G401.6 (cell line): Measurements from ENCODE around the gene ABR.
"Not testable (repeated sequence)": the region's sequence is repeated elsewhere in the genome, so short reads cannot be mapped to it uniquely, and the experiment has no call there.

Experiments used
- FAIRE-seq: peaks from 2 replicates; lab custom pipeline; 2012; peaks lifted over from hg19 to GRCh38; lab: Jason Lieb, UNC

The ABR gene

GRCh38 chr17:979539-980405 lies 200.0 kb downstream of the ABR start, which contains the start of gene NXN:
NXN (minus strand) TSS chr17:979776.
- FAIRE-seq, result no peak

- FAIRE-seq, result no peak
These were observed 200.6 kb downstream of the ABR start for GRCh38 chr17:979212-979538.

GRCh38 chr17:978103-979093 lies 201.4 kb downstream of the ABR start:
- FAIRE-seq, result peak; percentile 75

DNA sequence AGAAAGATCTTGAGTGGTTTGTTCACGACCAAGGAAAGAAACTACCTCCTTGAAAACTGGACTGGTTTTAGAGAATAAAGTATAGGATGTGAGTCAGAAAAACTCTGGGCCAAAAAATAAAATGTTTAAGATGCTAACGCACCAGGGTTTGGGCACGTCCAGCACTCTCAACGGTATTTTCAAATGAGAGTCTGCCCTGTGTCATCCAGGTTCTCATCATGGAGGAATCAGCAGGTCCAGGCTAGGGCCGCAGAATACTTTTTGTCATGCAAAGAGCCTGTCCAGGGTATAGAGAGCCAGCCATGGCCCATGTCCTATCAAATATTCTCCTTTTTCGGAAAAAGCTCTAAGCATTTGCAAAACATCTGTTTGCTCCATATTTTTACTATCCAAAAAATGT lies 202.6 kb downstream of the ABR start:
- no peak for FAIRE-seq

- no peak for FAIRE-seq
These were observed 203.5 kb downstream of the ABR start for GRCh38 chr17:976312-976711.

DNA sequence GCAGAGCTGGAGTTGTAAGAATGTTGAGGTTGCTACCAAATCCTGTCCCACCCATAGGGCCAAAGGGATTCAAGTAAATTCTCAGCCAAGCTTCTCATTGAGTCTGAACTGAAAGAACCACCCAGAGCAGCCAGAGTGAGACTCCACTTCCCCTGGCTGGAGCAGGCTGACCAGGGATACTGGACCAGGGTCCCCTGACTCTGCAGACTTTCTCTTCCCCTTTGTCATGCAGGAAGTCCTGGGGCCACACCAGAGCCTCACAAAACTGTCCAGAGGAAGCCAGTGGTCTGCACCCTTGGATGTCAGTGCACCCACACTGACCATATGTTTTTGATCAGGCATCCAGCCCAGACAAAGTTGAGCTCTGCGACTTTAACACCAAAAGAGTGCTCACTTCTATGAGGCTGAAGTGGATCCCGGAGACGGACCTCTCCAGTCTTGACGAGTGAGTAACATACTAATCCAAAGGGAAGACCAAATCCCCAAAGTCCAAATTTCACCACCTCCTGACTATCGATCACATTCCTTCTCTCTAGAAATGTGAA lies 204.3 kb downstream of the ABR start:
- no peak for FAIRE-seq

GRCh38 chr17:974778-975177 lies 205.0 kb downstream of the ABR start:
- not testable (repeated sequence) for FAIRE-seq

GRCh38 chr17:973053-973452 lies 206.7 kb downstream of the ABR start:
- no peak for FAIRE-seq

- FAIRE-seq, result not testable (repeated sequence)
These were observed 207.9 kb downstream of the ABR start for GRCh38 chr17:971861-972260.

DNA sequence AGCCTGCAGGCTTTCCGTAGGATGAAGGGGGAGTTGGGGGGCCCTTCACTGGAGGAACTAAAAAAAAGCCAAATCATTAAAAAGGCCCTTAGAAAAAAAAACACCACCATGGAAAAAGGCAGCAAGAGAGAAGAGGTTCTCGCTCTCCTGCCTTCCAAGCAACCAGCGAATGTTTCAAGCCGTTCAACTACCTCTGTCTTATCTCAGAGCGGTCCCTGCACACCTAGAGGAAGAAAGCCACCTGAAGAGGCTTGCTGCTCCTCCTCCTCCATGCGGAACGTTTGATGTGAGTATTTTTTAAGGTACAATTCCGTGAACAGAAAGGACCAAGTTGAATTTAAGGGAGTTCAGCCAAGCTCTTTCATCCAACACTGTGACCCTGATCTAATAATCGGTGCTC lies 209.4 kb downstream of the ABR start:
- FAIRE-seq, result peak; percentile 17

DNA sequence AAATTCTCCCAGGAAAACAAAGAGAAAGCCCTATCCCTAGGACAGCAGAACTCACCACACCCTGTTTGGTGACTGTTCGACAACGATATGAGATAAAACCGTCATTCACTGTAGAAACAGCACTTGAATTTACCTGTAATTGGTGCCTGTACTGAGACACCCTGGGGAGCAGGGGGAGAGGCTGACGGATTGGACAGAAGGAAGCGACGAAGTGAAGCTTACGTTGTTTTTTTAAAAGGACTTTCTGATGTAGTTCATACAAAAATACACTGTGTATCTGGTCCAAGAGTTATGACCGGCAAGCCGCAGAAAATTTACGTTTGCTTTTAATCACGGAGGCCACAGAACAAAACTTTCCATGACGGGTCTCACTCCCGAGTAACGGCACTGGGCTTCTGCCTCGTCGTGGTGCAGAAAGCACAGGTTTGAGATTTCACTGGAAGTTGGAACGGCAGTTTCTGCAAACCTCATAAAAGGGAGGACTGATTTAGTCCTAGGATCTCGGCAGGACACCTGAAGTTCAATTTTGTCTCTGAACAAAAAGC lies 209.9 kb downstream of the ABR start:
- FAIRE-seq, result peak; percentile 15

DNA sequence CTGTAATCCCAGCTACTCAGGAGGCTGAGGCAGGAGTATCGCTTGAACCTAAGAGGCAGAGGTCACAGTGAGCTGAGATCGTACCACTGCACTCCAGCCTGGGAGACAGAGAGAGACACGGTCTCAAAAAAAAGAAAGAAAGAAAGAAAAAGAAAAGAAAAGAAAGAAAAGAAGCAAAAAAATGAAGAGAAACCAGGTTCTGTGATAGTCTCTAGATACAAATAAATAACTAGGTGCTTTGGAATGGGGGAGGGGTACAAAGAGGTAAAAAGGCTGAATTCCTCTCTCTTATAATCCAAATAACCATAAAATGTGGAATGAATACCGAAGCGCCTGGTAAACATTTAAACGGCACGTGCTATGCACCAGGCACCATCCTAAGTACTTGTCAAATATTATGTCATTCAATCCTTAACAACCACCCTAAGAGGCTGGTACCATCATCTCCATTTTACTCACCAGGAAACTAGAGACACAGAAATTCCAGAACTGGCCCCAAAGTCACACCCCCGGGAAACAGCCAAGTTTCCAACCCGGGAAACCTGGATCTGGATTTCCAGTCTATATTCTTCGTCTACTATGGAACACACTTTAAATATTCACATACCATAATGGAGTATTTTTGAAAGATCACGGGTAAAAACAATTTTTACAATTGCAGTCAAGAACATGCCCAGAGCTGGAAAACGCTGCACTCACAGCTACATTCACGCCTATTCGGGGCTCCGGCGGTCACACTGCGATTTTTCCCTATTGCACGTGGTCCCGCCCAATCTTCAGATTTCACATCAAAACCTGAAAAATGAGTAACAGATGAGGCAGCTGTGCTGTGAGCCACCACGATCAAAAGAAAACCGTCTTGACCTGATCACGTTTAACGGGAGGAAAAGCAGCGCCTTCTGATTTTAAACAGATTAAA lies 210.7 kb downstream of the ABR start:
- FAIRE-seq, result no peak

GRCh38 chr17:967122-967521 lies 212.7 kb downstream of the ABR start:
- no peak for FAIRE-seq

GRCh38 chr17:965311-965989 lies 214.3 kb downstream of the ABR start:
- FAIRE-seq, result no peak

GRCh38 chr17:964876-965275 lies 214.9 kb downstream of the ABR start:
- FAIRE-seq, result no peak

DNA sequence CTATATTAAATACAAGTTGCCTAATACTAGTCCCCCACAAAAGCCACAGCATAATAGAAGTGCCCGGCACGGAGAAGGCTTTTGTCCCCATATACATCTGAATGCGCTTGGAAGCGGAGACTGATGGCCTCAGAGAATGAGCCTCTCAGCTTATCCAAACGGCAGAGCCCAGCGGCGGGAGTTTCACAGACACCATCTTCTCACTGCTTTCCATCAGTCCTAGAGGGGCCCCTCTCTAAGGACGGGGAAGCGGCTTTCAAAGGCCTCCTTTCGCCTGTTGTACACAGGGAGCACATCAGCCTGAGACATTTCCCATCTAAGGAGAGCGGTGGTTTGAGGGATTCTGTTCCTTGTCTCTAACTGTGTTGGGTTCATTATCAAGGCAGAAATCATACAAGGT lies 217.1 kb downstream of the ABR start:
- no peak for FAIRE-seq

GRCh38 chr17:962166-962565 lies 217.6 kb downstream of the ABR start:
- no peak for FAIRE-seq

GRCh38 chr17:958712-959451 lies 220.9 kb downstream of the ABR start:
- no peak for FAIRE-seq

DNA sequence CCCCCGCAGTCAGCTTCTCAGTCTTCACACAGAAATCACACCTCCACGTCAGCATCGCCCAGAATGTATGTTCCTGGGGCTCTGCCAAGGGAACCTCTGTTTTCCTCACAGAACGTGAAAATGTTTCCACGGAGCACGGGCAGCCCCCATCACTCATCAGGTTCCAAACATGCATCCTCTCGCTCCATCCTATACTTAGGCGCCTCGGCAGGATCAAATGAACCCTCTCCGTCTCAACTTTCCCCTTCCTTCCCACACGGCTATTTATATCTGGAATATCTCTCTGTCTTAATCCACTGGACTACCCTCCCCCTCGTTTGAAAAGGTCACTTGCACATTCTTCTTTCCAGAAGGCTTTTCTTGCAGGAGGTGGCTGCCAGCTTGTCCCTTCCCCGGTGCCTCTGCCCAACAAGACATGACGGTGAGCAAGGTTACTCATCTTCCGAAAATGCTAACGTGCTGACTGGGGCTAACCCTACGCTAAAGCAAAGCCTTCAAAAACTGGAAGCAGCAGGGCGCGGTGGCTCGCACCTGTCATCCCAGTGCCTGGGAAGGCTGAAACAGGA lies 221.8 kb downstream of the ABR start:
- FAIRE-seq, result no peak

DNA sequence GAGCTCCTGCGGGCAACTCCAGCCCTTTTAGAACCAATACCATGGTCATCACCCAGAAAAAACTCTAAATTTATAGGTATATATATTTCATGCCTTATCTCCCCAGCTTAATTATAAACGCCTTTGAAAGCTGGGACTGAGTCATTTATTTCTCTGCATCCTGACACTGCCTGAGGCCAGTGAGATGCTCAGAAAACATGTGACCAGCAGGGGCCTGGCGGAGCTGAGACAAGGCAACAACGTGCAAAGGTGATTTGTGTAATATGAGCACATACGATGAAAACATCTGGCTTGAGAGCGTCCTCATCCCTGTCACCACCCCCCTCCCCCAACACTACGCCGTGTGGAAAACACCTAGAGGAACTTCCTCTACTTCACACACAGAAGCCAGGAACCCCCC lies 222.9 kb downstream of the ABR start:
- no peak for FAIRE-seq
